ENCODE data around the gene HSPA12B.

- TF ChIP-seq CTCF (IDR thresholded peaks at IDR 0.05) (no peak), POLR2A (IDR thresholded peaks at IDR 0.05) (no peak)
These were observed 1.4 kb upstream of the HSPA12B start for GRCh38 chr20:3730803-3731672.

Data from heart left ventricle (tissue), 13 donors.